Testis (tissue), 3 donors: ENCODE data around the gene DDN. TPM values are rescaled to one million over a fixed set of nuclear protein-coding genes. Genes with fewer than 3 reads are reported as not detected.
A peak's percentile ranks its signal among the peaks of the same experiment; 100 is the strongest.

Source experiments
- DNase-seq: peaks from one replicate; pipeline ENCODE4 v3.0.0-alpha.2; 2019
- H3K27ac ChIP-seq, 2 donors: fragments of 200-600 bp; sonication (generic); one replicate each; pipeline ENCODE4 v1.5.1; 2019
- H3K27me3 ChIP-seq: fragments of 200-600 bp; sonication (generic); one replicate; pipeline ENCODE4 v1.5.1; 2019
- H3K36me3 ChIP-seq: fragments of 200-600 bp; sonication (generic); one replicate; pipeline ENCODE4 v1.5.1; 2017; ENCODE audit warnings: low read depth; ENCODE audit errors: missing control alignments
- H3K4me1 ChIP-seq: fragments of 200-600 bp; sonication (generic); one replicate; pipeline ENCODE4 v1.5.1; 2019
- H3K4me3 ChIP-seq, 2 donors: fragments of 200-600 bp; sonication (generic); one replicate each; pipeline ENCODE4 v1.5.1; 2017 to 2019
- H3K9me3 ChIP-seq: fragments of 200-600 bp; sonication (generic); one replicate; pipeline ENCODE4 v1.5.1; 2017
- CTCF ChIP-seq, 3 experiments: fragments of 450-650 bp in 2 of 3; fragments of 200-600 bp in 1 of 3; sonication (generic) in 1 of 3; IDR thresholded peaks; one replicate each; pipeline ENCODE4 v1.5.1; 2016 to 2019; ENCODE audit warnings: antibody characterized with exemption in 3 of 3, mild to moderate bottlenecking in 2 of 3, moderate library complexity in 1 of 3
- POLR2A ChIP-seq: fragments of 450-650 bp; IDR thresholded peaks from one replicate; pipeline ENCODE4 v1.6.1; 2017; ENCODE audit warnings: antibody characterized with exemption, mild to moderate bottlenecking, moderate library complexity
- WGBS, 2 donors: methylation state at CpG; one replicate each; pipeline ENCODE4 v1.1.5; 2018; 5-methylcytosine and 5-hydroxymethylcytosine counted together
- intact Hi-C: fragments of 100-400 bp; cut with DNase I; formaldehyde crosslinking; loops from one replicate; pipeline ENCODE4 v1.15.1; 2023; ENCODE audit warnings: low total_unique reads
- polyA plus RNA-seq: library from polyadenylated mRNA; stranded (reverse); fragments of 350-450 nt; fragmentation: Illumina TruSeq; extraction: RNeasy Lipid Tissue Mini Kit (QIAGEN cat#74804); gene quantifications from one replicate; pipeline ENCODE4 v1.2.3, GENCODE V29; 2014; ENCODE audit warnings: low read depth, low replicate concordance; ENCODE audit not compliant: insufficient read depth
- total RNA-seq, 2 donors: library from RNA; depleted of rRNA; stranded (reverse); fragments of >200 nt; gene quantifications; one replicate each; pipeline ENCODE4 v1.2.3, GENCODE V29; 2016

Gene DDN
- total and polyA plus RNA-seq, 3 donors from 2014 or later, result 0.31 to 0.96 (median 0.55) TPM

GRCh38 chr12:48965298-48965838, 33.8 kb downstream of the DDN start:
- DNase-seq, result no peak
- intact Hi-C loops, result no loop called here
- Histone ChIP-seq H3K36me3 (no peaks in the 10 kb centered on the region), H3K27ac (no peak overlapping the region), H3K4me3 (no peak overlapping the region), H3K9me3 (no peaks in the 10 kb centered on the region), H3K4me1 (no peaks in the 10 kb centered on the region), H3K27me3 (no peaks in the 10 kb centered on the region)
- no peak for TF ChIP-seq CTCF (IDR thresholded peaks at IDR 0.05)
- no peak for TF ChIP-seq POLR2A

GRCh38 chr12:48961801-48962200, 37.4 kb downstream of the DDN start:
- H3K4me3 ChIP-seq, result no peak overlapping the region
- peaks cover 4% of the 10 kb centered on the region for H3K4me1 ChIP-seq
- TF ChIP-seq CTCF (IDR thresholded peaks at IDR 0.05) (no peak), POLR2A (no peak)
- no peaks in the 10 kb centered on the region for H3K9me3 ChIP-seq
- H3K36me3 ChIP-seq, result no peaks in the 10 kb centered on the region
- no peak for DNase-seq
- intact Hi-C loops, result no loop called here
- H3K27me3 ChIP-seq, result no peaks in the 10 kb centered on the region
- H3K27ac ChIP-seq, result no peak overlapping the region

- no peaks in the 10 kb centered on the region for H3K27me3 ChIP-seq
- TF ChIP-seq POLR2A (no peak), CTCF (IDR thresholded peaks at IDR 0.05) (no peak)
- DNase-seq, result no peak
- no peaks in the 10 kb centered on the region for H3K36me3 ChIP-seq
- 57 to 66% methylated on average over 3 to 4 of the region's 4 CpGs for WGBS, 2 donors
- no peaks in the 10 kb centered on the region for H3K9me3 ChIP-seq
- no peak overlapping the region for H3K4me3 ChIP-seq
- peaks cover 4% of the 10 kb centered on the region for H3K4me1 ChIP-seq
- intact Hi-C loops, result no loop called here
- H3K27ac ChIP-seq, result no peak overlapping the region
Measured at GRCh38 chr12:48961331-48961730, 37.8 kb downstream of the DDN start.

- Histone ChIP-seq H3K27me3 (no peaks in the 10 kb centered on the region), H3K27ac (no peak overlapping the region), H3K4me1 (peaks cover 5% of the 10 kb centered on the region), H3K9me3 (no peaks in the 10 kb centered on the region), H3K4me3 (no peak overlapping the region), H3K36me3 (no peaks in the 10 kb centered on the region)
- intact Hi-C loops, result no loop called here
- no peak for TF ChIP-seq CTCF (IDR thresholded peaks at IDR 0.05)
- no peak for TF ChIP-seq POLR2A
- 44 to 52% methylated on average over 3 of the region's 3 CpGs for WGBS, 2 donors
- DNase-seq, result no peak
Measured at GRCh38 chr12:48960834-48961233, 38.3 kb downstream of the DDN start.

- peak overlapping the region in 1 of 2 donors; percentile 35 for H3K27ac ChIP-seq
- intact Hi-C loops, result no loop called here
- H3K4me3 ChIP-seq, result peak overlapping the region; percentile 88 to 90
- no peak for TF ChIP-seq POLR2A
- TF ChIP-seq CTCF (IDR thresholded peaks at IDR 0.05), result no peak
- H3K4me1 ChIP-seq, result peaks cover 12% of the 10 kb centered on the region
- no peaks in the 10 kb centered on the region for H3K9me3 ChIP-seq
- H3K27me3 ChIP-seq, result no peaks in the 10 kb centered on the region
- WGBS, 2 donors, result 8 to 12% methylated on average over 3 of the region's 3 CpGs
- H3K36me3 ChIP-seq, result no peaks in the 10 kb centered on the region
- DNase-seq, result no peak
Measured at GRCh38 chr12:48958049-48958388, 41.2 kb downstream of the DDN start.
